ENCODE data around the gene HCST.

Gene HCST

DNA sequence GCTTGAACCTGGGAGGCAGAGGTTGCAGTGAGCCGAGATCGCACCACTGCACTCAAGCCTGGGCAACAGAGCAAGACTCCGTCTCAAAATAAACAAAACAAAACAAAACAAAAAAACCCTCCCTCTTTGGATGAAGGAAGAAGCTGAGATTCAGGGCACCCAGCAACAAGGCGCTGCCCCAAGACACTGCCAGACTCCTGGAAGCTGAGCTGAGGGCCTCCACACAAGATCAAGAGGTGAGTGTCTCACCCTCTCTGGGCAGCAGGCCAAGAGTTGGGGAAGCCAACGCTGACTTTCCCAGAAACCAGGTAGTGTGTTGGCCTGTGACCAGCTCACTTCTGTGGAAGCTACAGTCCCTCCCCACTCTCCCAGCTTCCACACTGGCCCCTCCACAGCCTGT, 9.5 kb downstream of the HCST start:
- no peak overlapping the region for H3K9ac ChIP-seq
- H3K4me1 ChIP-seq, result peaks cover 5% of the 10 kb centered on the region
- H3K4me2 ChIP-seq (ENCODE audit: low read length), result no peak overlapping the region
- TF ChIP-seq, protein P1, sequence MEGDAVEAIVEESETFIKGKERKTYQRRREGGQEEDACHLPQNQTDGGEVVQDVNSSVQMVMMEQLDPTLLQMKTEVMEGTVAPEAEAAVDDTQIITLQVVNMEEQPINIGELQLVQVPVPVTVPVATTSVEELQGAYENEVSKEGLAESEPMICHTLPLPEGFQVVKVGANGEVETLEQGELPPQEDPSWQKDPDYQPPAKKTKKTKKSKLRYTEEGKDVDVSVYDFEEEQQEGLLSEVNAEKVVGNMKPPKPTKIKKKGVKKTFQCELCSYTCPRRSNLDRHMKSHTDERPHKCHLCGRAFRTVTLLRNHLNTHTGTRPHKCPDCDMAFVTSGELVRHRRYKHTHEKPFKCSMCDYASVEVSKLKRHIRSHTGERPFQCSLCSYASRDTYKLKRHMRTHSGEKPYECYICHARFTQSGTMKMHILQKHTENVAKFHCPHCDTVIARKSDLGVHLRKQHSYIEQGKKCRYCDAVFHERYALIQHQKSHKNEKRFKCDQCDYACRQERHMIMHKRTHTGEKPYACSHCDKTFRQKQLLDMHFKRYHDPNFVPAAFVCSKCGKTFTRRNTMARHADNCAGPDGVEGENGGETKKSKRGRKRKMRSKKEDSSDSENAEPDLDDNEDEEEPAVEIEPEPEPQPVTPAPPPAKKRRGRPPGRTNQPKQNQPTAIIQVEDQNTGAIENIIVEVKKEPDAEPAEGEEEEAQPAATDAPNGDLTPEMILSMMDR (IDR thresholded peaks at IDR 0.05), result no peak
- H3K4me3 ChIP-seq (ENCODE audit: low read depth, low read length), result no peak overlapping the region
- H3K36me3 ChIP-seq (ENCODE audit: control insufficient read depth, insufficient read depth, low read length), result no peaks in the 10 kb centered on the region
- H3K79me2 ChIP-seq, result no peaks in the 10 kb centered on the region
- peak overlapping the region; percentile 65 for H2AFZ ChIP-seq
- H3K27ac ChIP-seq, result peak overlapping the region; percentile 25
- H3K9me3 ChIP-seq (ENCODE audit: control insufficient read depth, low read length), result no peaks in the 10 kb centered on the region
- no peaks in the 10 kb centered on the region for H3K27me3 ChIP-seq (ENCODE audit: control insufficient read depth, insufficient read depth, low read length)

DNA sequence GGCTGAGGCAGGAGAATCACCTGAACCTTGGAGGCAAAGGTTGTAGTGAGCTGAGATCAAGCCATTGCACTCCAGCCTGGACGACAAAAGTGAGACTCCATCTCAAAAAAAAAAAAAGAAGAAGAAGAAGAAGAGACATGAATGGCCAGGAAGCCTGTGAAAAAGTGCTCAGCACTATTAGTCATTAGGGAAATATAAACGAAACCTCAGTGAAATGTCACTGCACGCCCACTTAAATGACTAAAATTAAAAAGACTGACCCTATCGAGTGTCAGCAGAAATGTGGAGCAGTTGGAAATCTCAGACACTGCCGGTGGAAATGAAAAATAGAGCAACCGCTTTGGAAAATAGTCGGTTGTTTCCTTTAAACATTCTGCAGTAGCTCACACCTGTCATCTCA, 11.3 kb downstream of the HCST start:
- Histone ChIP-seq H3K9ac (no peak overlapping the region), H3K36me3 (ENCODE audit: control insufficient read depth, insufficient read depth, low read length) (no peaks in the 10 kb centered on the region), H3K79me2 (no peaks in the 10 kb centered on the region), H2AFZ (no peak overlapping the region), H3K27ac (no peak overlapping the region), H3K9me3 (ENCODE audit: control insufficient read depth, low read length) (no peaks in the 10 kb centered on the region), H3K4me3 (ENCODE audit: low read depth, low read length) (no peak overlapping the region), H3K4me2 (ENCODE audit: low read length) (no peak overlapping the region), H3K27me3 (ENCODE audit: control insufficient read depth, insufficient read depth, low read length) (no peaks in the 10 kb centered on the region), H3K4me1 (peaks cover 5% of the 10 kb centered on the region)
- TF ChIP-seq, protein P1 (IDR thresholded peaks at IDR 0.05), result no peak

DNA sequence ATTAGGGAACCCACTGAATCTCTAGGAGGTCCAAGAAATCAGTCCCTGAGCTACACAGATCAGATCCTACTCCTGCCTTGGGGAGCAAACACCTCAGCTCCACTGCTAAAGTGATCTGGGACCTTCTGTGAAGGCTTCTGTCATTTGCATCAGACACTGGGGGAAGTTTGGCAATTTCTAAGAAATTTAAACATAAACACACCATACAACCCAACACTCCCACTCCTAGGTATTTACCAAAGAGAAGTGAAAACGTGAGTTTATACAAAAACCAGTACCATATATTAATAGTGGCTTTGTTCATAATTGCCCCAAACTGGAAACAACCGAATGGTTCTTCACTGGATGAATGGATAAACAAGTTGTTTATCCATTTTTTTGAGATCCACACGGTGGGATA, 13.1 kb downstream of the HCST start:
- Histone ChIP-seq H3K4me1 (peaks cover 5% of the 10 kb centered on the region), H3K79me2 (no peaks in the 10 kb centered on the region), H3K9me3 (ENCODE audit: control insufficient read depth, low read length) (no peaks in the 10 kb centered on the region), H3K27ac (no peak overlapping the region), H3K36me3 (ENCODE audit: control insufficient read depth, insufficient read depth, low read length) (no peaks in the 10 kb centered on the region), H3K4me3 (ENCODE audit: low read depth, low read length) (no peak overlapping the region), H3K27me3 (ENCODE audit: control insufficient read depth, insufficient read depth, low read length) (no peaks in the 10 kb centered on the region), H3K9ac (no peak overlapping the region), H2AFZ (no peak overlapping the region), H3K4me2 (ENCODE audit: low read length) (no peak overlapping the region)
- TF ChIP-seq, protein P1 (IDR thresholded peaks at IDR 0.05), result no peak

DNA sequence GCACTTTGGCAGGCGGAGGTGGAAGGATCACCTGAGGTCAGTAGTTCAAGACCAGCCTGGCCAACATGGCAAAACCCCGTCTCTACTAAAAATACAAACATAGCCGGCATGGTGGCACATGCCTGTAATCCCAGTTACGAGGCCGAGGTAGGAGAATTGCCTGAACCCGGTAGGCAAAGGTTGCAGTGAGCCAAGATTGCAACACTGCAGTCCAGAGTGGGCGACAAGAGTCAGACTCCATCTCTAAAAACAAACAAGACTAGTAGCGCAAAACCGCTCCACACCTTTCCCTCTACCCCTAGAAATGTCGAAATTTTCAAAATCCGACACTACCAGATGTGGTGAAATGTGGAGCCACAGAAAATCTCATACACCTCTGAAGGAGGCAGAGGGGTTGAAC, 17.0 kb downstream of the HCST start:
- H2AFZ ChIP-seq, result no peak overlapping the region
- no peak overlapping the region for H3K27ac ChIP-seq
- no peaks in the 10 kb centered on the region for H3K36me3 ChIP-seq (ENCODE audit: control insufficient read depth, insufficient read depth, low read length)
- no peak overlapping the region for H3K4me2 ChIP-seq (ENCODE audit: low read length)
- no peaks in the 10 kb centered on the region for H3K4me1 ChIP-seq
- TF ChIP-seq, protein P1 (IDR thresholded peaks at IDR 0.05), result no peak
- no peaks in the 10 kb centered on the region for H3K27me3 ChIP-seq (ENCODE audit: control insufficient read depth, insufficient read depth, low read length)
- no peak overlapping the region for H3K9ac ChIP-seq
- no peaks in the 10 kb centered on the region for H3K79me2 ChIP-seq
- no peaks in the 10 kb centered on the region for H3K9me3 ChIP-seq (ENCODE audit: control insufficient read depth, low read length)
- H3K4me3 ChIP-seq (ENCODE audit: low read depth, low read length), result no peak overlapping the region

DNA sequence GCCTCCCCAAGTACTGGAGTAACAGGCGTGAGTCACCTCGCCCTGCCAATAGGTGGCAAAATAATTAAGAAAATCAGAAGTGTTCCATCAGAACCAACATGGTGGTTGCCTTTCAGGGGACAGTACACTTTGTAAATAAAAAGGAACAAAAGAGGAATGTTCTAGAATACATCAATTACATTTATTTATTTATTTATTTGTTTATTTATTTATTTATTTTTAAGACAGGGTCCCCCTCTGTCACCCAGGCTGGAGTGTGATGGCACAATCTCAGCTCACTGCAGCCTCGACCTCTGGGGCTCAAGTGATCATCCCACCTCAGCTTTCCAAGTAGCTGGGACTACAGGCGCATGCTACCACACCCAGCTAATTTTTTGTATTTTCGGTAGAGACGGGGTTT, 18.7 kb downstream of the HCST start:
- Histone ChIP-seq H2AFZ (no peak overlapping the region), H3K79me2 (no peaks in the 10 kb centered on the region), H3K27ac (no peak overlapping the region), H3K27me3 (ENCODE audit: control insufficient read depth, insufficient read depth, low read length) (no peaks in the 10 kb centered on the region), H3K4me3 (ENCODE audit: low read depth, low read length) (no peak overlapping the region), H3K4me1 (no peaks in the 10 kb centered on the region), H3K4me2 (ENCODE audit: low read length) (no peak overlapping the region), H3K36me3 (ENCODE audit: control insufficient read depth, insufficient read depth, low read length) (no peaks in the 10 kb centered on the region), H3K9me3 (ENCODE audit: control insufficient read depth, low read length) (no peaks in the 10 kb centered on the region), H3K9ac (no peak overlapping the region)
- TF ChIP-seq, protein P1 (IDR thresholded peaks at IDR 0.05), result no peak

Measured in parathyroid adenoma (tissue), 2 donors.